GM21723 (cell line): Measurements from ENCODE around the gene TTN.
A peak's percentile ranks its signal among the peaks of the same experiment; 100 is the strongest.

Experiments
- ATAC-seq: cut with Tn5 transposase; IDR thresholded peaks from one replicate; pipeline ENCODE4 v1.9.1; 2021; ENCODE audit warnings: mild to moderate bottlenecking, moderate library complexity; ENCODE audit not compliant: unreplicated experiment

The TTN gene

GRCh38 chr2:178819147-178819875 lies 12.1 kb upstream of the TTN start:
- ATAC-seq = peak; percentile 38

GRCh38 chr2:178811901-178812300 lies 4.7 kb upstream of the TTN start:
- no peak for ATAC-seq

GRCh38 chr2:178811045-178811444 lies 3.8 kb upstream of the TTN start:
- ATAC-seq = no peak

GRCh38 chr2:178810422-178810821 lies 3.2 kb upstream of the TTN start:
- no peak for ATAC-seq

GRCh38 chr2:178806543-178806942 lies 680 bp downstream of the TTN start:
- no peak for ATAC-seq

GRCh38 chr2:178805457-178805856 lies 1.8 kb downstream of the TTN start:
- no peak for ATAC-seq

GRCh38 chr2:178804791-178805190 lies 2.4 kb downstream of the TTN start:
- no peak for ATAC-seq

- ATAC-seq = no peak
Measured at GRCh38 chr2:178800510-178800909, 6.7 kb downstream of the TTN start.

- ATAC-seq = no peak
Measured at GRCh38 chr2:178799305-178799704, 7.9 kb downstream of the TTN start.

GRCh38 chr2:178796079-178796677 lies 11.0 kb downstream of the TTN start:
- no peak for ATAC-seq

- ATAC-seq = no peak
Measured at GRCh38 chr2:178787934-178788333, 19.3 kb downstream of the TTN start.

GRCh38 chr2:178787155-178787554 lies 20.1 kb downstream of the TTN start:
- no peak for ATAC-seq

GRCh38 chr2:178783889-178784288 lies 23.3 kb downstream of the TTN start:
- ATAC-seq = no peak

- ATAC-seq = no peak
Measured at GRCh38 chr2:178782236-178782635, 25.0 kb downstream of the TTN start.

- no peak for ATAC-seq
Measured at GRCh38 chr2:178777577-178777976, 29.6 kb downstream of the TTN start.

- ATAC-seq = no peak
Measured at GRCh38 chr2:178776751-178777150, 30.5 kb downstream of the TTN start.

GRCh38 chr2:178775975-178776374 lies 31.2 kb downstream of the TTN start:
- ATAC-seq = no peak

- ATAC-seq = no peak
Measured at GRCh38 chr2:178770518-178770917, 36.7 kb downstream of the TTN start.

GRCh38 chr2:178767094-178768060 lies 39.8 kb downstream of the TTN start:
- ATAC-seq = no peak

GRCh38 chr2:178764097-178764496 lies 43.1 kb downstream of the TTN start:
- no peak for ATAC-seq

- ATAC-seq = peak; percentile 76
Measured at GRCh38 chr2:178761759-178762371, 45.4 kb downstream of the TTN start.
